Thoracic aorta (tissue), 2 donors: ENCODE results near the gene CYBC1. TPM values are rescaled to one million over a fixed set of nuclear protein-coding genes. Genes with fewer than 3 reads are reported as not detected.
A peak's percentile ranks its signal among the peaks of the same experiment; 100 is the strongest.

Experiments used
- ATAC-seq: fragments of 150-250 bp; one replicate; pipeline ENCODE4 v1.8.0; 2017; ENCODE audit warnings: low read depth; ENCODE audit not compliant: insufficient number of reproducible peaks, low FRiP score
- DNase-seq: peaks from one replicate; pipeline ENCODE4 v3.0.0-alpha.2; 2020; ENCODE audit warnings: low spot score
- H3K27ac ChIP-seq, 2 donors: fragments of 200-600 bp; sonication (generic); 1 replicate in 1 of 2; 2 replicates in 1 of 2; pipeline ENCODE4 v1.5.1; 2016; ENCODE audit warnings: mild to moderate bottlenecking in 2 of 2, moderate library complexity in 2 of 2
- H3K27me3 ChIP-seq: fragments of 200-600 bp; sonication (generic); replicated peaks from 2 replicates; pipeline ENCODE4 v1.6.0; 2016; ENCODE audit warnings: mild to moderate bottlenecking; ENCODE audit not compliant: insufficient read depth
- H3K36me3 ChIP-seq: fragments of 200-600 bp; sonication (generic); one replicate; pipeline ENCODE4 v1.5.1; 2016
- H3K4me1 ChIP-seq, 2 donors: fragments of 200-600 bp; sonication (generic); 1 replicate in 1 of 2; 2 replicates in 1 of 2; pipeline versions ENCODE4 v1.5.1 to v1.6.0; 2016; ENCODE audit warnings: low read depth in 2 of 2, mild to moderate bottlenecking in 1 of 2; ENCODE audit not compliant: control insufficient read depth in 1 of 2
- H3K4me3 ChIP-seq: fragments of 200-600 bp; sonication (generic); 2 replicates; pipeline ENCODE4 v1.5.1; 2016; ENCODE audit warnings: mild to moderate bottlenecking
- H3K9me3 ChIP-seq: fragments of 200-600 bp; sonication (generic); 2 replicates; pipeline ENCODE4 v1.5.1; 2016
- total RNA-seq, 2 donors: library from RNA; depleted of rRNA; stranded (reverse); fragments of >200 nt; gene quantifications; one replicate each; pipeline versions ENCODE4 v1.1.0 to v1.2.3, GENCODE V29; 2016
- TF ChIP-seq, protein P1 (sequence below): fragments of 200-600 bp; sonication (generic); IDR thresholded peaks from one replicate; pipeline ENCODE4 v1.5.1; 2019; ENCODE audit warnings: antibody characterized with exemption

The CYBC1 gene
- total RNA-seq = 100 to 1,000 TPM in 1 of 2 donors, 10 to 100 TPM in 1; 84.6 to 178 TPM

DNA sequence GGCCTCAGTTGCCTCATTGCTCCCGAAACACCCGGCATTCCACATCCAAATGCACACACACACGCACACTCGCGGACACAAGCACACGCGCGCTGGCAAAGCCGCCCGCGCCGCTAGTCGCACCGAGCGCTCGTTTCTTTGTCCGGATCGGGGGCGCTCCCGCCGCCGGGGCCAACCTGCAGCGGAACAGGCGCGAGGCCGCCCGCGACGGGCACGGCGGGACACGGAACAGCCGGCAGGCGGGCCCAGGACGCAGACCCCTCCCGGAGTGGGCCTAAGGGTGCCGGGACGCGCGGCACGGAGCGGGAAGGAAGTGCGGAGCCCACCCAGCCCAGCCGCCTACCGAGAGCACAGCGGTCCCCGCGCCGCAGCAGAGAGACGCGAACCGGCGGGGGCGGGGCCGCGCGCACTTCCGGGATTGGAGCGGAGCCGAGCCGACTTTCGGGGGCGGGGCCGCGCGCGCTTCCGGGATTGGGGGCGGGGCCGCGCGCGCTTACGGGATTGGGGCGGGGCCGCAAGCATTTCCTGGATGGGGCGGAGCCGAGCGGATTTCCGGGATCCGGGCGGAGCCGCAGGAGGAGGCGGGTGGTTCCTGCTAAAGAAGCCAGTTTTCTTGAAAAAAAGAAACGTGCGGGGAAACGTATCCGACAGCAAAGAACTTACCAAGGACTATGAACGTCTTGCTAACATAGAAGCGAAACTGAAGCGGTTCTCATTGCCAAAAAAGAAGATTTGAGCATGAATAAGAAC is at the start of gene CYBC1:
Gene CYBC1 (minus strand): TSS at position 396 of the 750 bp plus-strand sequence. CDS start 1,498 bp downstream, outside the sequence.
- H3K4me3 ChIP-seq = peak within 1 kb of the TSS; percentile 84
- DNase-seq (peak; percentile 56), ATAC-seq (peak; percentile 83)
- peak within 1 kb of the TSS; percentile 56 to 81 for H3K27ac ChIP-seq
- H3K36me3 ChIP-seq = no peaks in the 10 kb centered on the region
- H3K9me3 ChIP-seq = no peaks in the 10 kb centered on the region
- peaks cover 7 to 33% of the 10 kb centered on the region in 2 donors for H3K4me1 ChIP-seq
- TF ChIP-seq, protein P1, sequence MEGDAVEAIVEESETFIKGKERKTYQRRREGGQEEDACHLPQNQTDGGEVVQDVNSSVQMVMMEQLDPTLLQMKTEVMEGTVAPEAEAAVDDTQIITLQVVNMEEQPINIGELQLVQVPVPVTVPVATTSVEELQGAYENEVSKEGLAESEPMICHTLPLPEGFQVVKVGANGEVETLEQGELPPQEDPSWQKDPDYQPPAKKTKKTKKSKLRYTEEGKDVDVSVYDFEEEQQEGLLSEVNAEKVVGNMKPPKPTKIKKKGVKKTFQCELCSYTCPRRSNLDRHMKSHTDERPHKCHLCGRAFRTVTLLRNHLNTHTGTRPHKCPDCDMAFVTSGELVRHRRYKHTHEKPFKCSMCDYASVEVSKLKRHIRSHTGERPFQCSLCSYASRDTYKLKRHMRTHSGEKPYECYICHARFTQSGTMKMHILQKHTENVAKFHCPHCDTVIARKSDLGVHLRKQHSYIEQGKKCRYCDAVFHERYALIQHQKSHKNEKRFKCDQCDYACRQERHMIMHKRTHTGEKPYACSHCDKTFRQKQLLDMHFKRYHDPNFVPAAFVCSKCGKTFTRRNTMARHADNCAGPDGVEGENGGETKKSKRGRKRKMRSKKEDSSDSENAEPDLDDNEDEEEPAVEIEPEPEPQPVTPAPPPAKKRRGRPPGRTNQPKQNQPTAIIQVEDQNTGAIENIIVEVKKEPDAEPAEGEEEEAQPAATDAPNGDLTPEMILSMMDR = no peak
- H3K27me3 ChIP-seq = no peaks in the 10 kb centered on the region

DNA sequence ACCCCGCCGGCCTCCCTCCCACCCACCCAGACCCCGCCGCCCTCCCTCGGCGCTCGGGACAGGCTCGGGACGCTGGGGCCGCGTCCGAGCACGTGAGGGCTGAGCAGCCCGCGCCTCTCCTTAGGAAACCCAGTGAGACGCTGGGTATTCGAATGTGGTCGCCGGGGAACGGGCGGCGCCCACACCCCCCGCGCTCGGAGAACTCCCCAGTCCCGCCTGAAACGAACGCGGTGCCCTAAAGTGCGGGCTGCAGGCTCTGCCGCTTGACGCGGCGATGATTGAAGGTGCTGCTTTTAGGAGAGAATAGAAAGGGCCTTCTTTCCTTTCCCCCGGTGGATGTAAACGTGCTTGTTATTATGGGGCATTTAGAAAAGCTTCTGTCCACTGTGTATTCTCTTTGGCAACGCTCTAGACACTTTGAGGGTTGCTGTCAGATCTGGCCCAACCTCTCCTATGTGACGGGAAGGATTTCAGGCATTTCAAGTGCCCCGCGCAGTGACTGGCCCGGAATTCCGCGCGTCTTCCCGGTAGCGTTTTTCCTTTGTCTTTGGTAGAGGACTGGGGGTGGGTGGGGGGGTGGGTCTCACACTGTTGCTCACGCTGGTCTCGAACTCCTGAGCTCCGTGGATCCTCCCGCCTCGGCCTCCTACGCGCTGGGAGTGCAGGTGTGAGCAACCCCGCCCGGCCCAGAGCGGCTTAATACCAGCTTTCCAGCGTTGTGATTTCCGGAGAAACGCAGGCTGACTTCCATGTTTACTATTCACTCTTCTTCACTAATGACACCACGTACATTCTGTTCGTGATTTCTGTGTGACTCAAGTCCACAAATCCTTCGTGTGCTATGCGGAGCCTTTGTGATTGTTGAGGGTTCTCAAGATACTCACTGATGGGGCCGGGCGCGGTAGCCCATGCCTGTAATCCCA is 47.2 kb upstream of the CYBC1 start:
- peaks cover 7 to 34% of the 10 kb centered on the region in 2 donors for H3K4me1 ChIP-seq
- no peaks in the 10 kb centered on the region for H3K27me3 ChIP-seq
- peak overlapping the region; percentile 94 for H3K4me3 ChIP-seq
- DNase-seq (no peak), ATAC-seq (no peak)
- H3K9me3 ChIP-seq = no peaks in the 10 kb centered on the region
- no peaks in the 10 kb centered on the region for H3K36me3 ChIP-seq
- H3K27ac ChIP-seq = peak overlapping the region; percentile 30 to 70
- TF ChIP-seq, protein P1 = no peak

DNA sequence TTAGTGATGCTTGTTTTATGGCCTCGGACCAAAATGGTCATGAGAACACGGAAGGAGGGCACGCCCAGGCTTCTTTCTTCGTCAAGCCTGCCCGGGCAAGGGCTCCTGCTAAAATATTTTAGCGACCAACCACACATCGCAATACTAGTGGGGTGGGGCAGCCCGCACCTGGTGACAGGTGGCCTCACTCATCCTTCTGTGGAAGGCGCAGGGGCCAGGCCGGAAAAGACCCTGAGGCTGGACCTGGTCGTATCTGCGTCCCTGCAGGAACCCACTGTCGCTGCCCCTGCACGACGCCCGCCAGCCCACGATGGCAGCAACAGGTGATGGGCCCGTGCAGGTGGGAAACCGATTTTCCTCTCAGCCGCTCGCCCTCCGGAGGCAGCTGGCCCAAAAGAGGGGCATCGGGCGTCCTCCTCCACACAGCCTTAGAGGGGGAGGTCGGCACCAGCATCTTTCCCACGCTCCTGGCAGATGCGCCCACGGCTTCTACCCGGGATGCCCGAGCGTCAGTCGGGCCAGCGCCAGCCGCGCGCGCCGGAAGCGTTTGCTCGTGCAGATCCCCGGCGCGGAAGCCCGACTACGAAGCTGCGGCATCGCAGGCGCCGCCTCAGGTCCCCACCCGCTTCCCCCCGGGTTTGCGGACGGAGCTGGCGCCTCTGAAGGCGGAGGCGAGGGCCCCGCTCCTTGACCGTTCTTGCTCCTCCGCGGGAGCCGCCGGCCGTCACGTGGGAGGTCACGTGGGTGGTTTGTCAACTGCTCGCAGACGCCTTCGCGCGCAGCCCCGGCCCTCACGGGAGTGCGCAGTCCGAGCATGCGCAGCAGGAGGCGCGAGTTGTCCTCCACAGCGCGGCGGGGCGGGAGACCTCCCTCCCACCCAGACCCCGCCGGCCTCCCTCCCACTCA is 46.2 kb upstream of the CYBC1 start:
- ATAC-seq (no peak), DNase-seq (peak; percentile 85)
- peak overlapping the region; percentile 94 for H3K4me3 ChIP-seq
- H3K9me3 ChIP-seq = no peaks in the 10 kb centered on the region
- H3K36me3 ChIP-seq = no peaks in the 10 kb centered on the region
- peaks cover 7 to 27% of the 10 kb centered on the region in 2 donors for H3K4me1 ChIP-seq
- no peaks in the 10 kb centered on the region for H3K27me3 ChIP-seq
- peak overlapping the region; percentile 81 to 84 for H3K27ac ChIP-seq
- TF ChIP-seq, protein P1 = no peak

DNA sequence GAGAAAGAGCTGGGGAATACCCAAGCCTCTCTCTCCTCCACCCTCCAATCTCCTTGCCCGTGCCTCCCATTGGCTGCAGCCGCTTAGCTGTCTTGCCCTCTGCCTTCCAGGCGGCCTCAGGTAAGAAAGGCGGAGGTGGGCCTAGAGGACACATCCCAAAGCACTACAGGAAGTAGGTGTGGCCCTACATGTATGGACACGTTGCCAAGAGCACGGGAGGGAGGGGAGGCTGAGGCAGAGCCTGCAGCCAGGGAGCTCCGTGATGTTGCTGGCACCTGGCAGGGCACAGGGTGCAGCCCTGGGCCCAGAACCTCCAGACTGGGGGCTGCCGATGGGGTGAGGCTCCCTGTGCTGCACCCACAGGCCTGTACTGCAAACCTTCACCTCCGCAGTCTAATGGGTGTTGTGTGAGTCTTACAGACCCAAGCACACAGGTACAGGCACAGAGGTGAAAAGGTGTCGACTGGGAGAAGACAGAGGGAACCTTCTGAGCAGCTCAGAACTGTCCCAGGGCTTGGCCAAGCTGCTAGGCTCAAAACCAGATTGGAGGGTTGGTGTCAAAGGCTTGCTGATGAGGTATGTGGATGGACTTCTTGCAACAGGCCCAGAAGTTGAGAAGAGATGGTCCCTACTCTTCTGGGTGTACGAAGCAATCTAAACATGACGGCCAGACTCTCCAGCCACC is 45.4 kb upstream of the CYBC1 start:
- TF ChIP-seq, protein P1 = no peak
- no peak for DNase-seq
- H3K27me3 ChIP-seq = no peaks in the 10 kb centered on the region
- H3K36me3 ChIP-seq = no peaks in the 10 kb centered on the region
- ATAC-seq = no peak
- H3K4me3 ChIP-seq = peak overlapping the region; percentile 94
- no peaks in the 10 kb centered on the region for H3K9me3 ChIP-seq
- peaks cover 7 to 26% of the 10 kb centered on the region in 2 donors for H3K4me1 ChIP-seq
- peak overlapping the region; percentile 81 to 84 for H3K27ac ChIP-seq
